ENCODE measurements around the gene OR2A42.
A peak's percentile ranks its signal among the peaks of the same experiment; 100 is the strongest.
"Not testable (repeated sequence)": the region's sequence is repeated elsewhere in the genome, so short reads cannot be mapped to it uniquely, and the experiment has no call there.

The OR2A42 gene

DNA sequence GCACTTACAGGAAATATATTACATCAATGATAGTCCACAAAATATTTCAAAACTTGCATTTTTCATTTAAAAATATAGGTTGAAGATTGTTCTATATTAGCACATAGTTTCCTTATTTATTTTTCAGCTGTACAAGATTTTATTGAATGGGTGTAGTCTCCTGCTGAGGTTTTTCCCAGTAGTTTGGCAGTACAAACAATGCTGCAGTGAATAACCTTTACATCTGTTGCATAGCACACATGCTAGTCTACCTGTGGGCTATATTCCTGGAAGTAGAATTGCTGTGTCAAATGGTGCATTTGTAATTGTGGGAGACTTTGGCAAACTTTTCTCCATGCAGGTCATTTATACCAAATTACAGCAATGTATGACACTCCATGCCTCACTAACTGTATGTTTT lies 18.9 kb downstream of the OR2A42 start:
- not testable (repeated sequence) for DNase-seq

DNA sequence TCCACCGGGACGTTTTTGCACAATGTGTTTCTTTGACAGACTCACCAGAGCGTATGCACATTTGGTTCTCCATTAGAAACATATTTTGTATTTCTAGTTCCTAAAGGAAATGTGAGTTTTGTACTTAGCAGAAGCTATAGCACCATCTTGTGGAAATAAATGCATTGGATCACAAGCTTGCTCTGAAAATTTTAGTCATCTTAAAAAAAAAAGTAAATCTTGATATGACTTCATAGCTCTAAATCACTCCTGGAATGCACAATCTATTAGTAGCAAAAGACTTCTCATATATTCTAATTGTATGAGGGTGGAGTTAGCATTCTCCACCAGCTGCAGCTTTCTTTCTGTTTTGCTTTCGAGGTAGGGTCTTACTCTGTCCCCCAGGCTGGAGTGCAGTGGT lies 20.3 kb downstream of the OR2A42 start:
- not testable (repeated sequence) for DNase-seq

DNA sequence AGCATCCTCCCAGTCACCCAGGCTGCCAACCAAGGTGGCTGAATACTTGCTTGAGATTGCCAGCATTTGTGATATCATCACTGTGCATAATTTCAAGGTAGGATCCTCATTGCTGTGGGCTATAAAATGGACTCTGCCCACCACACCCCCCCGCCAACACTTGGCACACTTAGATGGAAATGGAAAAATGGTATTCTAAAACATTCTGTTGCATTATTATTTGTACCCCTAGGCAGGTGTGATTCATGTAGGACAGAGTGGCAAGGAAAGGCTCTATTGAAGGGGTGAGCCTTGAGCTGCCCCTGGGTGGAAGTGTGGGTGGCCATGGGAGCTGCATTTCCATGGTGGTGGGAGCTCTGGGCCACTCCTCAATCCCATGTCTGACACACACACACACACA lies 20.8 kb downstream of the OR2A42 start:
- not testable (repeated sequence) for DNase-seq

GRCh38 chr7:144217200-144217599 lies 22.2 kb downstream of the OR2A42 start:
- DNase-seq = not testable (repeated sequence)

GRCh38 chr7:144205306-144205705 lies 34.1 kb downstream of the OR2A42 start:
- DNase-seq = not testable (repeated sequence)

GRCh38 chr7:144203086-144203485 lies 36.3 kb downstream of the OR2A42 start:
- not testable (repeated sequence) for DNase-seq

GRCh38 chr7:144201978-144202377 lies 37.4 kb downstream of the OR2A42 start:
- DNase-seq = not testable (repeated sequence)

DNA sequence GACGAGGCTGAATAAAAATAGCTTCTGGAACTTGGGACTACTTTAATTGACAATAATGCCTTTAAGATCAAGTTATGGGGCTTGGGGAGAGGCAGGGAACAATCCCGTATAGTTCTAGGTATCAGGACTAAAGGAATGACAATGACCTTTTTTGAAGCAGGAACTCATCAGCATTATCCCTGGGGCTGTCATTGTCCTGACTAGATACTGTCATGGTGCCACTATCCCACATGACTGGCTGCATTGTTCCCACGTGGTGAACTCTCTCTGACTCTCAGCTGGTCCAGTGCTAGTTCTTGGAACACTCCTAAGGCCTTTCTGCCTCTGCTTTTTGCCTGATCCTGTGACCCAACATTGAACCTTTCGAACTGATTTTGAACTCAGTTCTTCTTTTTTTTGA lies 40.5 kb downstream of the OR2A42 start:
- not testable (repeated sequence) for DNase-seq

DNA sequence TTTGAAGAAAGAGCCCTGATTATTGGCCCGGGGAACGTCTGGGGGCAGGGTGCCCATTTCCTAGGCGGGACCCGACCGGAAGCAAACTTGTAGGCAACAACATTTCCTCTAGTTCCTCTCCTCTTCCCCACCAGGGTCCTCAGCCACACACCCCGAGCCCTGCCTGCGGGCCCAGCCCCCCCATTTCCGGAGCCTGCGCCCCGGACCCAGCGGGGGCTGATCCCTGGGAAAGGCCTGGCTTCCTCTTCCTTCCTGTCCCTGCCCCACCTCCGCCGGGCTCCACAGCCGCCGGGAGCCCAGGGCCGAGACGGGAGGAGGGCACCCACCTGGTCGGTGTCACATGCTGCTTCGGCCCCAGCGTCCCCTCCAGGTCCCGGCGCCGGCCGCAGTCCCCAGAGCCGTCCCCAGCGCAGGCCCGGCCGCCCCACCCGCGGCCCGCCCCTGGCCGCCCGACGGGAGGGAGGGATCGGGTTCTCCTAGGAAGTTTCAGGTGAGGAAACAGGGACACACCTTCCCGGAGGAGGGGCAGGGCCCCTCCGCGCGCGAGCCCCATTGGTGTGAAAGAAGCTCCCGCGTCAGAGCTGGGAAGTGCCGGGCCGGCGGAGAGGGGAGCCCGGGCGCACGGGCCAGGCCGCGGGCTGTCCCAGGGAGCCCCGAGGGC lies 44.1 kb downstream of the OR2A42 start, which contains the start of gene ARHGEF35:
ARHGEF35 (minus strand) TSS at position 622 of the 661 bp plus-strand sequence. CDS start 7,450 bp downstream, outside the sequence.
- DNase-seq = not testable (repeated sequence)

GRCh38 chr7:144194453-144194852 lies 45.0 kb downstream of the OR2A42 start:
- not testable (repeated sequence) for DNase-seq

- DNase-seq = not testable (repeated sequence)
Observed at GRCh38 chr7:144193782-144194181, 45.6 kb downstream of the OR2A42 start.

DNA sequence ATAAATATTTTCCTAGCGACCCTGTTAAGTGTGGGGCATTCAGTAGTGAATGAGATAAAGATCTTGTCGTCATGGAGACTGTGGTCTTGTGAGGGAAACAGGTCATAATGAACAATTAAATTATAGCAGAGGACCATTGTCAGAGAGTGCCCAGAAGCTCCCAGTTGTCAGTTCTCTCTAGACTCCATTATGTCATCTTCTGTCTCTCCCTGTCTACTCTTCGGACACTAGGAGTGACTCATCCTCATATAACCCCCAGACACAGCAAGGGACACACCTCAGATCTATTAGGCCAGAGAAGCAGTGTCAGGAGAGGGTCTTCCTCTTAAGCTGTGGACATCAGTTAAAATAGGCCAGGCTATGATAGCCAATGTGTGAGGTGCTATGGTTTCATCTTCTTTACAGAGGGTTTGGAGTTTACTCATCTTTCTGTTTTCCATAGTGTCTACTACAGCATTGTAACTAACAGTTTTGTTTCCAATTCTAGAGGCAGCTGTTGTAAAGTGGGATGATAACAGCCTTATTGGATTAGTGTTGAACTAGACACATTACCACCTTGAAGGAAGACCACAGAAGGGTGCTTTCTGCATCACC lies 50.7 kb downstream of the OR2A42 start:
- not testable (repeated sequence) for DNase-seq

- DNase-seq = not testable (repeated sequence)
Observed at GRCh38 chr7:144187848-144188247, 51.6 kb downstream of the OR2A42 start.

GRCh38 chr7:144183166-144183565 lies 56.2 kb downstream of the OR2A42 start, which contains the start of gene CTAGE4:
TSS of gene CTAGE4 (plus strand) at chr7:144183466. CDS start at chr7:144183504, 38 bp downstream.
- not testable (repeated sequence) for DNase-seq

GRCh38 chr7:144179165-144179479 lies 60.3 kb downstream of the OR2A42 start:
- not testable (repeated sequence) for DNase-seq

GRCh38 chr7:144178380-144179164 lies 60.8 kb downstream of the OR2A42 start:
- peak; percentile 11 for DNase-seq

All from OCI-M1 (cell line).